GM19351 (cell line): ENCODE data around the gene CTIF.

Source experiments
- ATAC-seq: cut with Tn5 transposase; IDR thresholded peaks from one replicate; pipeline ENCODE4 v1.9.1; 2021; ENCODE audit warnings: mild to moderate bottlenecking, moderate library complexity; ENCODE audit not compliant: unreplicated experiment

The CTIF gene

GRCh38 chr18:48573632-48574283 lies 34.9 kb downstream of the CTIF start:
- ATAC-seq = no peak

- no peak for ATAC-seq
Measured at GRCh38 chr18:48574667-48575300, 36.0 kb downstream of the CTIF start.

- no peak for ATAC-seq
Measured at GRCh38 chr18:48575301-48575657, 36.4 kb downstream of the CTIF start.

- no peak for ATAC-seq
Measured at GRCh38 chr18:48575658-48576456, 37.0 kb downstream of the CTIF start.

- ATAC-seq = no peak
Measured at GRCh38 chr18:48576457-48576771, 37.6 kb downstream of the CTIF start.

- no peak for ATAC-seq
Measured at GRCh38 chr18:48577478-48578190, 38.8 kb downstream of the CTIF start.

GRCh38 chr18:48578289-48578688 lies 39.5 kb downstream of the CTIF start:
- no peak for ATAC-seq

- no peak for ATAC-seq
Measured at GRCh38 chr18:48580066-48580465, 41.2 kb downstream of the CTIF start.

- no peak for ATAC-seq
Measured at GRCh38 chr18:48580782-48581181, 42.0 kb downstream of the CTIF start.

- ATAC-seq = no peak
Measured at GRCh38 chr18:48581206-48581605, 42.4 kb downstream of the CTIF start.

GRCh38 chr18:48581941-48582340 lies 43.1 kb downstream of the CTIF start:
- ATAC-seq = no peak

- ATAC-seq = no peak
Measured at GRCh38 chr18:48582946-48583345, 44.1 kb downstream of the CTIF start.

- no peak for ATAC-seq
Measured at GRCh38 chr18:48583573-48583972, 44.7 kb downstream of the CTIF start.

GRCh38 chr18:48589797-48590519 lies 51.1 kb downstream of the CTIF start:
- no peak for ATAC-seq

- ATAC-seq = no peak
Measured at GRCh38 chr18:48590678-48591077, 51.8 kb downstream of the CTIF start.

GRCh38 chr18:48592540-48593171 lies 53.8 kb downstream of the CTIF start:
- no peak for ATAC-seq

GRCh38 chr18:48594471-48595094 lies 55.8 kb downstream of the CTIF start:
- ATAC-seq = no peak

GRCh38 chr18:48595703-48596218 lies 56.9 kb downstream of the CTIF start:
- no peak for ATAC-seq

GRCh38 chr18:48597110-48597509 lies 58.3 kb downstream of the CTIF start:
- ATAC-seq = no peak

GRCh38 chr18:48597671-48598070 lies 58.8 kb downstream of the CTIF start:
- no peak for ATAC-seq
